ENCODE data around the gene DEFB110. TPM values are rescaled to one million over a fixed set of nuclear protein-coding genes. Genes with fewer than 3 reads are reported as not detected.

The DEFB110 gene
- polyA plus RNA-seq, 1 donor: not detected

Other genes starting within 250 kb of the DEFB110 start
- 0.12 TPM for gene PGK2, start 234.7 kb downstream of the DEFB110 start, polyA plus RNA-seq
- gene CRISP1, start 155.5 kb downstream of the DEFB110 start, polyA plus RNA-seq: 0.25 TPM
- gene DEFB114, start 57.8 kb downstream of the DEFB110 start, polyA plus RNA-seq: not detected
- not detected for gene DEFB113, start 52.4 kb downstream of the DEFB110 start, polyA plus RNA-seq
- gene DEFB112, start 27.9 kb upstream of the DEFB110 start, polyA plus RNA-seq: not detected

All from large intestine (tissue), 1 donor.